AG04450 (cell line): Measurements from ENCODE around the gene ACACB. TPM values are rescaled to one million over a fixed set of nuclear protein-coding genes. Genes with fewer than 3 reads are reported as not detected.

Experiments used
- CTCF ChIA-PET: fragments of 300-600, 350-600 bp; formaldehyde crosslinking; extraction: SDS; loops from one replicate; lab custom pipeline; 2022; ENCODE audit warnings: antibody characterized with exemption, inconsistent platforms; lab: Charles Lee
- POLR2A ChIA-PET: fragments of 350-600 bp; formaldehyde crosslinking; extraction: SDS; loops from one replicate; lab custom pipeline; 2021; ENCODE audit warnings: antibody characterized with exemption, inconsistent platforms; lab: Yijun Ruan, JAX
- DNase-seq: peaks from one replicate; pipeline ENCODE4 v3.0.0-alpha.2; 2011; ENCODE audit warnings: low read depth, low spot score
- H3K27ac ChIP-seq: one replicate; pipeline ENCODE4 v1.5.1; 2012; ENCODE audit warnings: low read depth, low read length, control low read depth
- H3K27me3 ChIP-seq: one replicate; pipeline ENCODE4 v1.6.0; 2012; ENCODE audit warnings: low read length; ENCODE audit not compliant: control insufficient read depth, insufficient read depth
- H3K4me3 ChIP-seq: 2 replicates; pipeline ENCODE4 v1.5.1; 2011; ENCODE audit warnings: mild to moderate bottlenecking, low read depth, low read length, control low read depth
- H3K9me3 ChIP-seq: 2 replicates; pipeline ENCODE4 v1.5.1; 2012; ENCODE audit warnings: low read length; ENCODE audit not compliant: control insufficient read depth, insufficient read depth
- polyA plus RNA-seq: library from polyadenylated mRNA; depleted of rRNA; stranded (reverse); fragments of >200 nt; gene quantifications from 2 replicates; pipeline ENCODE4 v1.2.3, GENCODE V29; 2011
- TF ChIP-seq, protein P1 (sequence below): IDR thresholded peaks from 2 replicates; pipeline ENCODE4 v1.5.1; 2011; ENCODE audit warnings: low read depth, low read length, control low read depth, inconsistent platforms

The ACACB gene
- polyA plus RNA-seq, 1 experiment = 3.2 TPM

DNA sequence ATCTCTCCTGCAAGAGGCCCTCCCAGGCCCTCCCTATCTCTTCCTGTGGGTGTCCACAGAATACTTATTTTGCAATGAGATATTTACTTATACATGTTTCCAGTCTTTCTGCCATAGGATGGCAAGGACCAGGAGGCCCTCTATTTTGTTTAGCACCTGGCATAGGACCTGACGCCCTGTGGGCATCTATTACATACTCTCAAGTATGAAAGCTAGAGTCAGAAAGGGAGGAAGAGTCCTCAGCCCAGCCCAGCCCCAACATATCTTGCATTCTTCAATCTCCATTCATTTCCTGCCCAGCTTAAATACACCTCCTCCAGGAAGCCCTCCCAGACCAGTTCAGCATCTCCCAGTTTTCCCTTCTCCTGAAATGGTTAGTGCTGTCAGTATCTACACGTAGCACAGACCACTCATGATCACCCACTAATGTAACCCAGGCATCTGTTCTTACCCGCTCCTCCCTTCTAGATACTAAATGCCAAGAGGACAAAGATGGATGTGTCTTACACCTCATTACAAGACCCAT, 185.3 kb downstream of the ACACB start:
- TF ChIP-seq, protein P1, sequence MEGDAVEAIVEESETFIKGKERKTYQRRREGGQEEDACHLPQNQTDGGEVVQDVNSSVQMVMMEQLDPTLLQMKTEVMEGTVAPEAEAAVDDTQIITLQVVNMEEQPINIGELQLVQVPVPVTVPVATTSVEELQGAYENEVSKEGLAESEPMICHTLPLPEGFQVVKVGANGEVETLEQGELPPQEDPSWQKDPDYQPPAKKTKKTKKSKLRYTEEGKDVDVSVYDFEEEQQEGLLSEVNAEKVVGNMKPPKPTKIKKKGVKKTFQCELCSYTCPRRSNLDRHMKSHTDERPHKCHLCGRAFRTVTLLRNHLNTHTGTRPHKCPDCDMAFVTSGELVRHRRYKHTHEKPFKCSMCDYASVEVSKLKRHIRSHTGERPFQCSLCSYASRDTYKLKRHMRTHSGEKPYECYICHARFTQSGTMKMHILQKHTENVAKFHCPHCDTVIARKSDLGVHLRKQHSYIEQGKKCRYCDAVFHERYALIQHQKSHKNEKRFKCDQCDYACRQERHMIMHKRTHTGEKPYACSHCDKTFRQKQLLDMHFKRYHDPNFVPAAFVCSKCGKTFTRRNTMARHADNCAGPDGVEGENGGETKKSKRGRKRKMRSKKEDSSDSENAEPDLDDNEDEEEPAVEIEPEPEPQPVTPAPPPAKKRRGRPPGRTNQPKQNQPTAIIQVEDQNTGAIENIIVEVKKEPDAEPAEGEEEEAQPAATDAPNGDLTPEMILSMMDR = no peak
- peaks cover 34% of the 10 kb centered on the region for H3K27me3 ChIP-seq
- no peak overlapping the region for H3K27ac ChIP-seq
- H3K4me3 ChIP-seq = no peak overlapping the region
- POLR2A ChIA-PET = no interaction called here
- DNase-seq = no peak
- CTCF ChIA-PET = interaction anchor here (1.1 kb wide), 1 partner anchor 126 kb away, joined by 3 read pairs; no protein-coding TSS in a partner anchor
- H3K9me3 ChIP-seq = no peaks in the 10 kb centered on the region

DNA sequence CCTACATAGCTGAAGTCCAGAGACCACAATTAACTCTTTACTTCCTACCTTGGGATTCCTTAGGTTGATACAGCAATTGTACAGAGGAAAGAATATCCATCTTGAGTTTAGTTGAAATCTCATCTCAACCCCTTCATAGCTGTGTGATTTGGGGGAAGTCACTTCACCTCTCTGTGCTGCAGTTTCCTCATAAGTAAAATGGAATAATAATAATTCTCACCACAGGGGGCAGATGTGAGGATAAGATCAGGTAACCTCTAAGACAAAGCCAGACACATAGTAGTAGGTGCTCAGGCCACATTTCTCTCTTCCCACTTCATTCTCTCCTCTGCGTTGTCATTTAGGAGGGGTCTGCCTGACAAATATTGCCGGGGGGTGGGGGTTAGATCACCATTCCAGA, 186.0 kb downstream of the ACACB start:
- TF ChIP-seq, protein P1 = no peak
- POLR2A ChIA-PET = no interaction called here
- peaks cover 40% of the 10 kb centered on the region for H3K27me3 ChIP-seq
- no peak overlapping the region for H3K27ac ChIP-seq
- no peaks in the 10 kb centered on the region for H3K9me3 ChIP-seq
- no peak overlapping the region for H3K4me3 ChIP-seq
- DNase-seq = no peak
- CTCF ChIA-PET = interaction anchor here (1.1 kb wide), 1 partner anchor 126 kb away, joined by 3 read pairs; no protein-coding TSS in a partner anchor

DNA sequence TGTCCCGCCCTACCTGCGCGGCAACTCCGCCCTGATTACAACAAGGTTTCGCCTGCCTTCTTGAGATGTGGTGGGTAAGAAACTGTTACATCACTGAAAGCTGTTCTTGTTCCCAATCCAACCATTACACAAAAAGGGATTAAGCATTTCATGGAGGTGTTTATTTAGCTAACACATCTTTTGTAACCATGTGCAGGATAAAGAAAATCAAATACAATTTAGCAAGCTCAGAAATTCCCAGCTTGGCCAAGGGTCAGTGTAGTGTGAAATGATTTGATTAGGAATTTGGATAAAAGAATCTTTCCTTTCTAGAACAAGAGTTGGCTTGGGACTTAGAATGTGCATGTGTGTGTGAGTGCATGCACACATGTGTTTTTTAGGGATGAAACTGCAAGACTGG, 186.4 kb downstream of the ACACB start:
- ChIA-PET POLR2A (no interaction called here), CTCF (interaction anchor here (1.1 kb wide), 1 partner anchor 125 kb away, joined by 3 read pairs; no protein-coding TSS in a partner anchor)
- H3K9me3 ChIP-seq = no peaks in the 10 kb centered on the region
- TF ChIP-seq, protein P1 = no peak
- DNase-seq = no peak
- no peak overlapping the region for H3K27ac ChIP-seq
- no peak overlapping the region for H3K4me3 ChIP-seq
- H3K27me3 ChIP-seq = peaks cover 43% of the 10 kb centered on the region

DNA sequence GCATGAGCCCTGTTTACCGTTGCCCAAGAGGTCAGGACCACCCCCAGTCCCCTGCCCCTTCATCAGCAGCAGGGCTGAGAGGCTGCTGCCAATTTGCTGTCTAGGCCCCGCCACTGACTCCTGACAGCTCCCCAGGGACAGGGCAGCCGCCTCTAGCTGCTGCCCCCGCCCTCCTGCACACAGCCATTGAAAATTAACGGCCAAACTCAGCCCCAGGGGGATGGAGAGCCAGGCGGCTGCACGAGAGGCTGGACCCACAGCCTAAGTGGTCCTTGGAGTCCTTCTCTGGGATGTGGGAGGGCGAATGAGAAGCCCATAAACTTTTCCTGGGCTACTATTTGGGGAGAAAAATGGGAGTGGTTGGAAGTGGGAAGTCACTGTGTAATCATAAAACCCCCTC, 188.1 kb downstream of the ACACB start:
- ChIA-PET CTCF (no interaction called here), POLR2A (no interaction called here)
- TF ChIP-seq, protein P1 = no peak
- DNase-seq = no peak
- H3K4me3 ChIP-seq = no peak overlapping the region
- H3K27me3 ChIP-seq = peaks cover 56% of the 10 kb centered on the region
- H3K27ac ChIP-seq = no peak overlapping the region
- no peaks in the 10 kb centered on the region for H3K9me3 ChIP-seq

DNA sequence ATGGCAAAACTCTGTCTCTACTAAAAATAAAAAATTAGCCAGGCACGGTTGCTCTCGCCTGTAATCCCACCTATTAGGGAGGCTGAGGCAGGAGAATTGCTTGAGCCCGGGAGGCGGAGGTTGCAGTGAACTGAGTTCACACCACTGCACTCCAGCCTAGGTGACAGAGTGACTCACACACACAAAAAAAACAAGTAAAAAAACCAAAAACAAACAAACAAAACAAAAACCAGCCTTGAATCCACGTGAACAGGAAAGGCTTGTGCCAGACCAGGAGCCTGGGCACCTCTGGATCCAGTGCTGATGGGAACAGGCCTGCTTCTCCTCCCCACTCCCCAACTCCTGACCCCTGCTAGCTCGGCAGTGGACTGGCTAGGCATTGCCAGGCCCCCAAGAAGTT, 189.2 kb downstream of the ACACB start:
- peaks cover 62% of the 10 kb centered on the region for H3K27me3 ChIP-seq
- no peak overlapping the region for H3K27ac ChIP-seq
- POLR2A ChIA-PET = no interaction called here
- H3K4me3 ChIP-seq = no peak overlapping the region
- DNase-seq = no peak
- TF ChIP-seq, protein P1 = no peak
- H3K9me3 ChIP-seq = no peaks in the 10 kb centered on the region
- CTCF ChIA-PET = no interaction called here
